ENCODE data around the gene DNAJC9. TPM values are rescaled to one million over a fixed set of nuclear protein-coding genes. Genes with fewer than 3 reads are reported as not detected.

DNAJC9 gene
- polyA plus RNA-seq, 2 of the 4 experiments (the other 2 are of a cell fraction), result 45.6 to 56.3 TPM

- no peak for DNase-seq (ENCODE audit: low read depth in 1 of 2, low spot score in 1 of 2)
- POLR2A ChIA-PET, result no interaction called here
- Histone ChIP-seq H3K4me1 (no peaks in the 10 kb centered on the region), H3K4me2 (no peak overlapping the region), H3K27ac (no peak overlapping the region), H3K4me3 (no peak overlapping the region), H3K9me3 (no peaks in the 10 kb centered on the region)
- CTCF ChIA-PET, result interaction anchor here (0.6 kb wide), 1 partner anchor 45 kb away, joined by 3 read pairs; no protein-coding TSS in a partner anchor
- FAIRE-seq, result no peak
- 6% methylated on average over 3 of the region's 3 CpGs for WGBS (ENCODE audit: missing lambda C conversion rate)
- TF ChIP-seq RNF2 (IDR thresholded peaks at IDR 0.05; ENCODE audit: borderline replicate concordance, low read depth) (no peak), MAFK (IDR thresholded peaks at IDR 0.05; ENCODE audit: partially characterized antibody) (no peak), MAX (IDR thresholded peaks at IDR 0.05) (no peak), RCOR1 (IDR thresholded peaks at IDR 0.05; ENCODE audit: low read depth, low read length) (no peak), NFE2L2 (conservative IDR thresholded peaks at IDR 0.05; ENCODE audit: low read length) (no peak), JUNB (IDR thresholded peaks at IDR 0.05) (no peak)
- TF ChIP-seq, protein P1, sequence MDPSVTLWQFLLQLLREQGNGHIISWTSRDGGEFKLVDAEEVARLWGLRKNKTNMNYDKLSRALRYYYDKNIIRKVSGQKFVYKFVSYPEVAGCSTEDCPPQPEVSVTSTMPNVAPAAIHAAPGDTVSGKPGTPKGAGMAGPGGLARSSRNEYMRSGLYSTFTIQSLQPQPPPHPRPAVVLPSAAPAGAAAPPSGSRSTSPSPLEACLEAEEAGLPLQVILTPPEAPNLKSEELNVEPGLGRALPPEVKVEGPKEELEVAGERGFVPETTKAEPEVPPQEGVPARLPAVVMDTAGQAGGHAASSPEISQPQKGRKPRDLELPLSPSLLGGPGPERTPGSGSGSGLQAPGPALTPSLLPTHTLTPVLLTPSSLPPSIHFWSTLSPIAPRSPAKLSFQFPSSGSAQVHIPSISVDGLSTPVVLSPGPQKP (IDR thresholded peaks at IDR 0.05; ENCODE audit: low read depth, low read length), result no peak
- no peak for ATAC-seq
Measured at GRCh38 chr10:73293461-73293860, 46.4 kb upstream of the DNAJC9 start.

GRCh38 chr10:73289958-73290357, 42.9 kb upstream of the DNAJC9 start:
- H3K4me3 ChIP-seq, result no peak overlapping the region
- DNase-seq (ENCODE audit: low read depth in 1 of 2, low spot score in 1 of 2), result no peak
- no peaks in the 10 kb centered on the region for H3K4me1 ChIP-seq
- ChIA-PET CTCF (no interaction called here), POLR2A (no interaction called here)
- FAIRE-seq, result no peak
- no peak for ATAC-seq
- 93% methylated on average over 1 of the region's 1 CpG for WGBS (ENCODE audit: missing lambda C conversion rate)
- TF ChIP-seq ESRRA (IDR thresholded peaks at IDR 0.05; ENCODE audit: borderline replicate concordance, low read length) (no peak), EHMT2 (IDR thresholded peaks at IDR 0.05; ENCODE audit: low read depth) (no peak), SMC3 (IDR thresholded peaks at IDR 0.05) (no peak), CHD4 (IDR thresholded peaks at IDR 0.05; ENCODE audit: borderline replicate concordance) (no peak), HOXB5 (CRISPR knock-in tag; IDR thresholded peaks at IDR 0.05) (no peak), JUN (IDR thresholded peaks at IDR 0.05) (no peak), RCOR1 (IDR thresholded peaks at IDR 0.05; ENCODE audit: low read depth, low read length) (no peak), MAX (IDR thresholded peaks at IDR 0.05) (no peak), TFCP2L1 (CRISPR knock-in tag; IDR thresholded peaks at IDR 0.05) (no peak), HOXB13 (CRISPR knock-in tag; IDR thresholded peaks at IDR 0.05; ENCODE audit: low read depth) (no peak), BCL3 (IDR thresholded peaks at IDR 0.05) (no peak), CBX2 (IDR thresholded peaks at IDR 0.05; ENCODE audit: borderline replicate concordance, low read depth) (no peak), NFE2L2 (conservative IDR thresholded peaks at IDR 0.05; ENCODE audit: low read length) (no peak), POLR2A (IDR thresholded peaks at IDR 0.05; ENCODE audit: low read length) (no peak), NPAS2 (CRISPR knock-in tag; IDR thresholded peaks at IDR 0.05; ENCODE audit: borderline replicate concordance) (no peak), EHF (CRISPR knock-in tag; IDR thresholded peaks at IDR 0.05) (no peak), MYC (IDR thresholded peaks at IDR 0.05; ENCODE audit: borderline replicate concordance, low read length) (no peak), GATA3 (IDR thresholded peaks at IDR 0.05; ENCODE audit: borderline replicate concordance) (no peak), CBX8 (IDR thresholded peaks at IDR 0.05) (no peak)
- TF ChIP-seq, protein P2, sequence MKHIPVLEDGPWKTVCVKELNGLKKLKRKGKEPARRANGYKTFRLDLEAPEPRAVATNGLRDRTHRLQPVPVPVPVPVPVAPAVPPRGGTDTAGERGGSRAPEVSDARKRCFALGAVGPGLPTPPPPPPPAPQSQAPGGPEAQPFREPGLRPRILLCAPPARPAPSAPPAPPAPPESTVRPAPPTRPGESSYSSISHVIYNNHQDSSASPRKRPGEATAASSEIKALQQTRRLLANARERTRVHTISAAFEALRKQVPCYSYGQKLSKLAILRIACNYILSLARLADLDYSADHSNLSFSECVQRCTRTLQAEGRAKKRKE (CRISPR knock-in tag; IDR thresholded peaks at IDR 0.05; ENCODE audit: low read depth), result no peak
- H3K4me2 ChIP-seq, result no peak overlapping the region
- H3K27ac ChIP-seq, result no peak overlapping the region
- H3K9me3 ChIP-seq, result no peaks in the 10 kb centered on the region

Data from A549 (cell line).